HEK293 (cell line): ENCODE data around the gene MSI2.

Experiments used
- HOXC10 ChIP-seq: sonication (generic); formaldehyde crosslinking; IDR thresholded peaks from 2 replicates; pipeline ENCODE4 v1.8.1; 2023; ENCODE audit warnings: mild to moderate bottlenecking, missing genetic modification reagents
- KLF10 ChIP-seq: fragments of 450-650 bp; IDR thresholded peaks from 2 replicates; pipeline ENCODE4 v1.5.1; 2018; ENCODE audit warnings: missing biosample characterization, mild to moderate bottlenecking, missing genetic modification characterization
- MYNN ChIP-seq: fragments of 450-650 bp; formaldehyde crosslinking; IDR thresholded peaks from 2 replicates; pipeline ENCODE4 v1.5.1; 2016; ENCODE audit warnings: missing biosample characterization, missing genetic modification characterization, borderline replicate concordance
- SP2 ChIP-seq: fragments of 450-650 bp; formaldehyde crosslinking; IDR thresholded peaks from 2 replicates; pipeline ENCODE4 v1.5.1; 2016; ENCODE audit warnings: missing biosample characterization, missing genetic modification characterization
- SP7 ChIP-seq: fragments of 450-650 bp; formaldehyde crosslinking; IDR thresholded peaks from 2 replicates; pipeline ENCODE4 v1.5.1; 2016; ENCODE audit warnings: missing biosample characterization, missing genetic modification characterization
- YY2 ChIP-seq: fragments of 450-650 bp; formaldehyde crosslinking; IDR thresholded peaks from 2 replicates; pipeline ENCODE4 v1.5.1; 2016; ENCODE audit warnings: missing biosample characterization, missing genetic modification characterization
- ZBTB20 ChIP-seq: fragments of 450-650 bp; formaldehyde crosslinking; IDR thresholded peaks from 2 replicates; pipeline ENCODE4 v1.5.1; 2016; ENCODE audit warnings: missing biosample characterization, missing genetic modification characterization
- ZBTB21 ChIP-seq: fragments of 450-650 bp; formaldehyde crosslinking; IDR thresholded peaks from 2 replicates; pipeline ENCODE4 v1.5.1; 2017; ENCODE audit warnings: missing biosample characterization, missing genetic modification characterization
- ZFP69B ChIP-seq: fragments of 450-650 bp; formaldehyde crosslinking; IDR thresholded peaks from 2 replicates; pipeline ENCODE4 v1.5.1; 2016; ENCODE audit warnings: missing biosample characterization, missing genetic modification characterization
- ZNF140 ChIP-seq: fragments of 450-650 bp; formaldehyde crosslinking; IDR thresholded peaks from 2 replicates; pipeline ENCODE4 v1.5.1; 2016; ENCODE audit warnings: missing biosample characterization, missing genetic modification characterization
- ZNF157 ChIP-seq: fragments of 450-650 bp; formaldehyde crosslinking; IDR thresholded peaks from 2 replicates; pipeline ENCODE4 v1.5.1; 2016; ENCODE audit warnings: missing biosample characterization, missing genetic modification characterization
- ZNF169 ChIP-seq: fragments of 450-650 bp; formaldehyde crosslinking; IDR thresholded peaks from 2 replicates; pipeline ENCODE4 v1.5.1; 2016; ENCODE audit warnings: missing biosample characterization, missing genetic modification characterization
- ZNF274 ChIP-seq, 2 experiments: fragments of 200-500 bp in 1 of 2; fragments of 450-650 bp in 1 of 2; sonication (Bioruptor generic) in 1 of 2; formaldehyde crosslinking in 1 of 2; IDR thresholded peaks; 2 replicates each; pipeline versions ENCODE4 v1.5.1 to v1.6.1; 2014 to 2016; ENCODE audit warnings: borderline replicate concordance in 1 of 2, inconsistent platforms in 1 of 2, low read length in 1 of 2, missing biosample characterization in 1 of 2, missing genetic modification characterization in 1 of 2
- ZNF404 ChIP-seq: fragments of 450-650 bp; formaldehyde crosslinking; IDR thresholded peaks from 2 replicates; pipeline ENCODE4 v1.5.1; 2017; ENCODE audit warnings: missing biosample characterization, missing genetic modification characterization
- ZNF560 ChIP-seq: fragments of 450-650 bp; formaldehyde crosslinking; IDR thresholded peaks from 2 replicates; pipeline ENCODE4 v1.5.1; 2017; ENCODE audit warnings: missing biosample characterization, missing genetic modification characterization, borderline replicate concordance
- ZNF600 ChIP-seq: fragments of 450-650 bp; formaldehyde crosslinking; IDR thresholded peaks from 2 replicates; pipeline ENCODE4 v1.5.1; 2016; ENCODE audit warnings: missing biosample characterization, missing genetic modification characterization
- ZNF624 ChIP-seq: fragments of 450-650 bp; formaldehyde crosslinking; IDR thresholded peaks from 2 replicates; pipeline ENCODE4 v1.5.1; 2017; ENCODE audit warnings: missing biosample characterization, missing genetic modification characterization
- ZNF664 ChIP-seq: fragments of 450-650 bp; formaldehyde crosslinking; IDR thresholded peaks from 2 replicates; pipeline ENCODE4 v1.5.1; 2016; ENCODE audit warnings: missing biosample characterization, missing genetic modification characterization
- ZNF701 ChIP-seq: fragments of 450-650 bp; formaldehyde crosslinking; IDR thresholded peaks from 2 replicates; pipeline ENCODE4 v1.5.1; 2016; ENCODE audit warnings: missing biosample characterization, missing genetic modification characterization
- ZNF776 ChIP-seq: fragments of 450-650 bp; formaldehyde crosslinking; IDR thresholded peaks from 2 replicates; pipeline ENCODE4 v1.5.0; 2017; ENCODE audit warnings: missing biosample characterization, missing genetic modification characterization, borderline replicate concordance
- TF ChIP-seq, protein P1 (sequence below): fragments of 450-650 bp; formaldehyde crosslinking; conservative IDR thresholded peaks from 2 replicates; pipeline ENCODE4 v1.5.1; 2016; ENCODE audit warnings: low read depth, missing biosample characterization, missing genetic modification characterization
- TF ChIP-seq, protein P2 (sequence below): fragments of 450-650 bp; formaldehyde crosslinking; IDR thresholded peaks from 2 replicates; pipeline ENCODE4 v1.5.1; 2016; ENCODE audit warnings: missing biosample characterization, missing genetic modification characterization
- TF ChIP-seq, protein P3 (sequence below): fragments of 450-650 bp; formaldehyde crosslinking; IDR thresholded peaks from 2 replicates; pipeline ENCODE4 v1.5.1; 2017; ENCODE audit warnings: missing biosample characterization, missing genetic modification characterization
- TF ChIP-seq, protein P4 (sequence below): fragments of 450-650 bp; formaldehyde crosslinking; IDR thresholded peaks from 2 replicates; pipeline ENCODE4 v1.5.1; 2016; ENCODE audit warnings: missing biosample characterization, missing genetic modification characterization
- TF ChIP-seq, protein P5 (sequence below): fragments of 450-650 bp; formaldehyde crosslinking; IDR thresholded peaks from 2 replicates; pipeline ENCODE4 v1.5.1; 2016; ENCODE audit warnings: missing biosample characterization, missing genetic modification characterization

Gene MSI2

DNA sequence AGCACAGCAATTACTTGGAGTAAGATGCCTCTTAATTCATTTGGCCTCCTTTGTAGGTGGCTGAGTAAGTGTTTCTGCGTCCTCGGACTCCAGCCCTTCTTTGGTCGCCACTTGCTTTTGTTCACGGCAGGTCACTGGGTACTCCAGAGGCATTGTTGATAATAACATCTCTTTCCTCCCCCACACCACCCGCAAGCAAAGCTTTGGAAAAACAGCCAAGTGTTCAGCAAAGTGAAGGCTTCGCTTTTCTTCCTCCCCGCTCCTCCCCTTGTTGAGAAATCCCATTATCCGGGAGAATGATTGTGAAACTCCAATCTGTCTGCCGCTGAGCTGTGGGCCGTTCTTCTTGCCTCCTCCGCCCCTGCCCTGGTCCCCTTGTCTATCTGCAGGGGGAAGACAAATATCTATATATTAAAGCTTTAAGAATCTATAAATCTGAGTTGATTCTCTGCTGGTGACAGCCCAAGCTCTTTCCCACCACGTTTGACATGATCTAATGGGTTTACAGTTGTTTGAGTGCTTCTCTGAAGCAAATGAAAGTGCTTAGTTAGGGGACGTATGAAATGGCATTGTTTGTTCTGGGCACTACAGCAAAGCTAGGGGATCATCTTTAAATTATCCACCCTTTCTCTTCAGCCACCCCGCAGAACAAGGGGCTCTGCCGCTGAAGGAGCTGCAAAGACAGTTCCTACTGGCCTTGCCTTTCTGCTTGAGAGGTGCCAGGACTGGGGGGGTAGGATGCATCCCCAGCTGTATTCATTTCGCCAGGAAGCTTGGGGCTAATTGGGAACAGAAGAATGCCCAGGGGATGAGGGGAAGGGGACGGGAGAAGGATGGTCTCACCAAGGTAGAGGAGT lies 321.7 kb downstream of the MSI2 start (continued):
- TF ChIP-seq SP7 (tag by site-specific recombination) (peak; percentile 90), SP2 (tag by site-specific recombination) (peak; percentile 15; the same call in 1 of the 2 replicates), ZNF776 (tag by site-specific recombination) (no peak), ZNF140 (tag by site-specific recombination) (no peak), ZNF560 (tag by site-specific recombination) (no peak), KLF10 (tag by site-specific recombination) (peak; percentile 38; the same call in 1 of the 2 replicates), ZNF157 (tag by site-specific recombination) (no peak), HOXC10 (CRISPR knock-in tag) (no peak), ZNF701 (tag by site-specific recombination) (no peak), ZBTB20 (tag by site-specific recombination) (peak; percentile 59), YY2 (tag by site-specific recombination) (no peak), ZNF624 (no peak), ZFP69B (peak; percentile 23; the same call in 1 of the 2 replicates), MYNN (tag by site-specific recombination) (no peak), ZNF404 (no peak), ZNF274 (IDR thresholded peaks at IDR 0.05; ENCODE audit: low read length) (no peak), ZNF274 (tag by site-specific recombination; IDR thresholded peaks at IDR 0.05; ENCODE audit: borderline replicate concordance) (no peak), ZNF664 (tag by site-specific recombination) (no peak), ZBTB21 (no peak), ZNF169 (tag by site-specific recombination) (no peak), ZNF600 (peak; percentile 78)
- TF ChIP-seq, protein P1, sequence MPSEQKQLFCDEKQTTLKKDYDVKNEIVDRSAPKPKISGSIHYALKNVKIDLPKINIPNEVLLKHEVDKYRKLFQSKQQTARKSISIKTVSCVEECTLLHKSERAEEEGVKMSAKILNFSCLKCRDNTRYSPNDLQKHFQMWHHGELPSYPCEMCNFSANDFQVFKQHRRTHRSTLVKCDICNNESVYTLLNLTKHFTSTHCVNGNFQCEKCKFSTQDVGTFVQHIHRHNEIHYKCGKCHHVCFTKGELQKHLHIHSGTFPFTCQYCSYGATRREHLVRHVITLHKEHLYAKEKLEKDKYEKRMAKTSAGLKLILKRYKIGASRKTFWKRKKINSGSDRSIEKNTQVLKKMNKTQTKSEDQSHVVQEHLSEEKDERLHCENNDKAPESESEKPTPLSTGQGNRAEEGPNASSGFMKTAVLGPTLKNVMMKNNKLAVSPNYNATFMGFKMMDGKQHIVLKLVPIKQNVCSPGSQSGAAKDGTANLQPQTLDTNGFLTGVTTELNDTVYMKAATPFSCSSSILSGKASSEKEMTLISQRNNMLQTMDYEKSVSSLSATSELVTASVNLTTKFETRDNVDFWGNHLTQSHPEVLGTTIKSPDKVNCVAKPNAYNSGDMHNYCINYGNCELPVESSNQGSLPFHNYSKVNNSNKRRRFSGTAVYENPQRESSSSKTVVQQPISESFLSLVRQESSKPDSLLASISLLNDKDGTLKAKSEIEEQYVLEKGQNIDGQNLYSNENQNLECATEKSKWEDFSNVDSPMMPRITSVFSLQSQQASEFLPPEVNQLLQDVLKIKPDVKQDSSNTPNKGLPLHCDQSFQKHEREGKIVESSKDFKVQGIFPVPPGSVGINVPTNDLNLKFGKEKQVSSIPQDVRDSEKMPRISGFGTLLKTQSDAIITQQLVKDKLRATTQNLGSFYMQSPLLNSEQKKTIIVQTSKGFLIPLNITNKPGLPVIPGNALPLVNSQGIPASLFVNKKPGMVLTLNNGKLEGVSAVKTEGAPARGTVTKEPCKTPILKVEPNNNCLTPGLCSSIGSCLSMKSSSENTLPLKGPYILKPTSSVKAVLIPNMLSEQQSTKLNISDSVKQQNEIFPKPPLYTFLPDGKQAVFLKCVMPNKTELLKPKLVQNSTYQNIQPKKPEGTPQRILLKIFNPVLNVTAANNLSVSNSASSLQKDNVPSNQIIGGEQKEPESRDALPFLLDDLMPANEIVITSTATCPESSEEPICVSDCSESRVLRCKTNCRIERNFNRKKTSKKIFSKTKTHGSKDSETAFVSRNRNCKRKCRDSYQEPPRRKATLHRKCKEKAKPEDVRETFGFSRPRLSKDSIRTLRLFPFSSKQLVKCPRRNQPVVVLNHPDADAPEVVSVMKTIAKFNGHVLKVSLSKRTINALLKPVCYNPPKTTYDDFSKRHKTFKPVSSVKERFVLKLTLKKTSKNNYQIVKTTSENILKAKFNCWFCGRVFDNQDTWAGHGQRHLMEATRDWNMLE, result no peak
- TF ChIP-seq, protein P2, sequence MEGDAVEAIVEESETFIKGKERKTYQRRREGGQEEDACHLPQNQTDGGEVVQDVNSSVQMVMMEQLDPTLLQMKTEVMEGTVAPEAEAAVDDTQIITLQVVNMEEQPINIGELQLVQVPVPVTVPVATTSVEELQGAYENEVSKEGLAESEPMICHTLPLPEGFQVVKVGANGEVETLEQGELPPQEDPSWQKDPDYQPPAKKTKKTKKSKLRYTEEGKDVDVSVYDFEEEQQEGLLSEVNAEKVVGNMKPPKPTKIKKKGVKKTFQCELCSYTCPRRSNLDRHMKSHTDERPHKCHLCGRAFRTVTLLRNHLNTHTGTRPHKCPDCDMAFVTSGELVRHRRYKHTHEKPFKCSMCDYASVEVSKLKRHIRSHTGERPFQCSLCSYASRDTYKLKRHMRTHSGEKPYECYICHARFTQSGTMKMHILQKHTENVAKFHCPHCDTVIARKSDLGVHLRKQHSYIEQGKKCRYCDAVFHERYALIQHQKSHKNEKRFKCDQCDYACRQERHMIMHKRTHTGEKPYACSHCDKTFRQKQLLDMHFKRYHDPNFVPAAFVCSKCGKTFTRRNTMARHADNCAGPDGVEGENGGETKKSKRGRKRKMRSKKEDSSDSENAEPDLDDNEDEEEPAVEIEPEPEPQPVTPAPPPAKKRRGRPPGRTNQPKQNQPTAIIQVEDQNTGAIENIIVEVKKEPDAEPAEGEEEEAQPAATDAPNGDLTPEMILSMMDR (tag by site-specific recombination), result no peak
- TF ChIP-seq, protein P3, sequence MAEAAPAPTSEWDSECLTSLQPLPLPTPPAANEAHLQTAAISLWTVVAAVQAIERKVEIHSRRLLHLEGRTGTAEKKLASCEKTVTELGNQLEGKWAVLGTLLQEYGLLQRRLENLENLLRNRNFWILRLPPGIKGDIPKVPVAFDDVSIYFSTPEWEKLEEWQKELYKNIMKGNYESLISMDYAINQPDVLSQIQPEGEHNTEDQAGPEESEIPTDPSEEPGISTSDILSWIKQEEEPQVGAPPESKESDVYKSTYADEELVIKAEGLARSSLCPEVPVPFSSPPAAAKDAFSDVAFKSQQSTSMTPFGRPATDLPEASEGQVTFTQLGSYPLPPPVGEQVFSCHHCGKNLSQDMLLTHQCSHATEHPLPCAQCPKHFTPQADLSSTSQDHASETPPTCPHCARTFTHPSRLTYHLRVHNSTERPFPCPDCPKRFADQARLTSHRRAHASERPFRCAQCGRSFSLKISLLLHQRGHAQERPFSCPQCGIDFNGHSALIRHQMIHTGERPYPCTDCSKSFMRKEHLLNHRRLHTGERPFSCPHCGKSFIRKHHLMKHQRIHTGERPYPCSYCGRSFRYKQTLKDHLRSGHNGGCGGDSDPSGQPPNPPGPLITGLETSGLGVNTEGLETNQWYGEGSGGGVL (tag by site-specific recombination), result peak; percentile 64
- TF ChIP-seq, protein P4, sequence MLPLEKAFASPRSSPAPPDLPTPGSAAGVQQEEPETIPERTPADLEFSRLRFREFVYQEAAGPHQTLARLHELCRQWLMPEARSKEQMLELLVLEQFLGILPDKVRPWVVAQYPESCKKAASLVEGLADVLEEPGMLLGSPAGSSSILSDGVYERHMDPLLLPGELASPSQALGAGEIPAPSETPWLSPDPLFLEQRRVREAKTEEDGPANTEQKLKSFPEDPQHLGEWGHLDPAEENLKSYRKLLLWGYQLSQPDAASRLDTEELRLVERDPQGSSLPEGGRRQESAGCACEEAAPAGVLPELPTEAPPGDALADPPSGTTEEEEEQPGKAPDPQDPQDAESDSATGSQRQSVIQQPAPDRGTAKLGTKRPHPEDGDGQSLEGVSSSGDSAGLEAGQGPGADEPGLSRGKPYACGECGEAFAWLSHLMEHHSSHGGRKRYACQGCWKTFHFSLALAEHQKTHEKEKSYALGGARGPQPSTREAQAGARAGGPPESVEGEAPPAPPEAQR (tag by site-specific recombination), result no peak
- TF ChIP-seq, protein P5, sequence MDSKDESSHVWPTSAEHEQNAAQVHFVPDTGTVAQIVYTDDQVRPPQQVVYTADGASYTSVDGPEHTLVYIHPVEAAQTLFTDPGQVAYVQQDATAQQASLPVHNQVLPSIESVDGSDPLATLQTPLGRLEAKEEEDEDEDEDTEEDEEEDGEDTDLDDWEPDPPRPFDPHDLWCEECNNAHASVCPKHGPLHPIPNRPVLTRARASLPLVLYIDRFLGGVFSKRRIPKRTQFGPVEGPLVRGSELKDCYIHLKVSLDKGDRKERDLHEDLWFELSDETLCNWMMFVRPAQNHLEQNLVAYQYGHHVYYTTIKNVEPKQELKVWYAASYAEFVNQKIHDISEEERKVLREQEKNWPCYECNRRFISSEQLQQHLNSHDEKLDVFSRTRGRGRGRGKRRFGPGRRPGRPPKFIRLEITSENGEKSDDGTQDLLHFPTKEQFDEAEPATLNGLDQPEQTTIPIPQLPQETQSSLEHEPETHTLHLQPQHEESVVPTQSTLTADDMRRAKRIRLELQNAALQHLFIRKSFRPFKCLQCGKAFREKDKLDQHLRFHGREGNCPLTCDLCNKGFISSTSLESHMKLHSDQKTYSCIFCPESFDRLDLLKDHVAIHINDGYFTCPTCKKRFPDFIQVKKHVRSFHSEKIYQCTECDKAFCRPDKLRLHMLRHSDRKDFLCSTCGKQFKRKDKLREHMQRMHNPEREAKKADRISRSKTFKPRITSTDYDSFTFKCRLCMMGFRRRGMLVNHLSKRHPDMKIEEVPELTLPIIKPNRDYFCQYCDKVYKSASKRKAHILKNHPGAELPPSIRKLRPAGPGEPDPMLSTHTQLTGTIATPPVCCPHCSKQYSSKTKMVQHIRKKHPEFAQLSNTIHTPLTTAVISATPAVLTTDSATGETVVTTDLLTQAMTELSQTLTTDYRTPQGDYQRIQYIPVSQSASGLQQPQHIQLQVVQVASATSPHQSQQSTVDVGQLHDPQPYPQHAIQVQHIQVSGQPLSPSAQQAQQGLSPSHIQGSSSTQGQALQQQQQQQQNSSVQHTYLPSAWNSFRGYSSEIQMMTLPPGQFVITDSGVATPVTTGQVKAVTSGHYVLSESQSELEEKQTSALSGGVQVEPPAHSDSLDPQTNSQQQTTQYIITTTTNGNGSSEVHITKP (tag by site-specific recombination), result peak; percentile 85
